Ishikawa (cell line): Measurements from ENCODE around the gene MED15.

Source experiments
- CEBPB ChIP-seq: IDR thresholded peaks from 2 replicates; pipeline ENCODE4 v1.6.1; 2012
- CREB1 ChIP-seq: IDR thresholded peaks from 2 replicates; pipeline ENCODE4 v1.6.1; 2012; ENCODE audit warnings: low read depth
- EGR1 ChIP-seq: IDR thresholded peaks from 2 replicates; pipeline ENCODE4 v1.6.1; 2012
- EP300 ChIP-seq: IDR thresholded peaks from 2 replicates; pipeline ENCODE4 v1.6.1; 2012; ENCODE audit warnings: borderline replicate concordance
- FOXM1 ChIP-seq: IDR thresholded peaks from 2 replicates; pipeline ENCODE4 v1.6.1; 2012; ENCODE audit warnings: low read depth, borderline replicate concordance
- NFIC ChIP-seq: IDR thresholded peaks from 2 replicates; pipeline ENCODE4 v1.6.1; 2012
- RAD21 ChIP-seq: IDR thresholded peaks from 2 replicates; pipeline ENCODE4 v1.6.1; 2012; ENCODE audit warnings: low read depth
- TAF1 ChIP-seq: IDR thresholded peaks from 2 replicates; pipeline ENCODE4 v1.6.1; 2012; ENCODE audit warnings: low read depth, mild to moderate bottlenecking
- TCF12 ChIP-seq: IDR thresholded peaks from 2 replicates; pipeline ENCODE4 v1.6.1; 2012; ENCODE audit warnings: low read depth
- TEAD4 ChIP-seq: IDR thresholded peaks from 2 replicates; pipeline ENCODE4 v1.6.1; 2012
- YY1 ChIP-seq: IDR thresholded peaks from 2 replicates; pipeline ENCODE4 v1.6.1; 2012; ENCODE audit warnings: low read depth
- ZBTB7A ChIP-seq: IDR thresholded peaks from 2 replicates; pipeline ENCODE4 v1.6.1; 2012; ENCODE audit warnings: low read depth
- TF ChIP-seq, protein P1 (sequence below): IDR thresholded peaks from 2 replicates; pipeline ENCODE4 v1.6.1; 2012; ENCODE audit warnings: low read depth, mild to moderate bottlenecking
- TF ChIP-seq, protein P2 (sequence below): IDR thresholded peaks from 2 replicates; pipeline ENCODE4 v1.6.1; 2012
- TF ChIP-seq, protein P3 (sequence below): IDR thresholded peaks from 2 replicates; pipeline ENCODE4 v1.6.1; 2012

Gene MED15, protein sequence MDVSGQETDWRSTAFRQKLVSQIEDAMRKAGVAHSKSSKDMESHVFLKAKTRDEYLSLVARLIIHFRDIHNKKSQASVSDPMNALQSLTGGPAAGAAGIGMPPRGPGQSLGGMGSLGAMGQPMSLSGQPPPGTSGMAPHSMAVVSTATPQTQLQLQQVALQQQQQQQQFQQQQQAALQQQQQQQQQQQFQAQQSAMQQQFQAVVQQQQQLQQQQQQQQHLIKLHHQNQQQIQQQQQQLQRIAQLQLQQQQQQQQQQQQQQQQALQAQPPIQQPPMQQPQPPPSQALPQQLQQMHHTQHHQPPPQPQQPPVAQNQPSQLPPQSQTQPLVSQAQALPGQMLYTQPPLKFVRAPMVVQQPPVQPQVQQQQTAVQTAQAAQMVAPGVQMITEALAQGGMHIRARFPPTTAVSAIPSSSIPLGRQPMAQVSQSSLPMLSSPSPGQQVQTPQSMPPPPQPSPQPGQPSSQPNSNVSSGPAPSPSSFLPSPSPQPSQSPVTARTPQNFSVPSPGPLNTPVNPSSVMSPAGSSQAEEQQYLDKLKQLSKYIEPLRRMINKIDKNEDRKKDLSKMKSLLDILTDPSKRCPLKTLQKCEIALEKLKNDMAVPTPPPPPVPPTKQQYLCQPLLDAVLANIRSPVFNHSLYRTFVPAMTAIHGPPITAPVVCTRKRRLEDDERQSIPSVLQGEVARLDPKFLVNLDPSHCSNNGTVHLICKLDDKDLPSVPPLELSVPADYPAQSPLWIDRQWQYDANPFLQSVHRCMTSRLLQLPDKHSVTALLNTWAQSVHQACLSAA

DNA sequence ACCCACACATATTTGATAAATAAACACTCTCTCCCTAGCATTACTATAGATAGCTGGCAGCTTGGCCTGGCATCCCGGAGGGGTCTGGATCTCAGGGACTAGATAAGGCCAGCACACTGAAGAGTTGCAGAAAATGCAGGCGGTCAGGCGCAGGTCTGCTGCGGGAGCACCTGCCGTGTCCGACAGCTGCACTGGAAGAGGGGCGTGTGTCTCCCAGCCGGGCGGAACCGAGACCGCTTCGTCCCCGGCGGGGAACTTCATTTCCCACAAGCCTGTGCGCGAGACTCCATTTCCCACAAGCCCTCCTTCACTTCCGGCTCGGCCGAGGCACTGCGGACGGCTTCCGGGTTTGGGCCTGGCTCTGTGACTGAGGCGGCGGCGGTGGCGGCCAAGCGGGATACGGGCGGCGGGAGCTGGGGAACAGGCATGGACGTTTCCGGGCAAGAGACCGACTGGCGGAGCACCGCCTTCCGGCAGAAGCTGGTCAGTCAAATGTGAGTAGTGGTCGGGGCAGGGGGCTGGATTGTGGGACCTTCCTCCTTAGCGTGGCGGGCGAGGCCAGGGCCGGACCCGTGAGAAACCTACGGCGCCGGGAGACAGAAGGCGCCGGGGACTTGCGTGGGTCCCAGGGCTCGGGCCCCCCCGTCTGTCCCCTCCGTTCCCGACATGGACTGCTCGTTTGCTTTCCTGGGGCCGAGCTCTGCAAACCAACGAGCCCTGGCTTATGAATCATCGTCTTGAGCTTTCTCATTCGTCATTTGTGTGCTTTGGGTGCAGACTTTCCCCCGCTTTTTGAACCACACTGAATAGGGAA lies at the start of gene MED15:
MED15 (plus strand) TSS at position 358 of the 814 bp plus-strand sequence; CDS start at position 427, 69 bp downstream.
- TF ChIP-seq, protein P1, sequence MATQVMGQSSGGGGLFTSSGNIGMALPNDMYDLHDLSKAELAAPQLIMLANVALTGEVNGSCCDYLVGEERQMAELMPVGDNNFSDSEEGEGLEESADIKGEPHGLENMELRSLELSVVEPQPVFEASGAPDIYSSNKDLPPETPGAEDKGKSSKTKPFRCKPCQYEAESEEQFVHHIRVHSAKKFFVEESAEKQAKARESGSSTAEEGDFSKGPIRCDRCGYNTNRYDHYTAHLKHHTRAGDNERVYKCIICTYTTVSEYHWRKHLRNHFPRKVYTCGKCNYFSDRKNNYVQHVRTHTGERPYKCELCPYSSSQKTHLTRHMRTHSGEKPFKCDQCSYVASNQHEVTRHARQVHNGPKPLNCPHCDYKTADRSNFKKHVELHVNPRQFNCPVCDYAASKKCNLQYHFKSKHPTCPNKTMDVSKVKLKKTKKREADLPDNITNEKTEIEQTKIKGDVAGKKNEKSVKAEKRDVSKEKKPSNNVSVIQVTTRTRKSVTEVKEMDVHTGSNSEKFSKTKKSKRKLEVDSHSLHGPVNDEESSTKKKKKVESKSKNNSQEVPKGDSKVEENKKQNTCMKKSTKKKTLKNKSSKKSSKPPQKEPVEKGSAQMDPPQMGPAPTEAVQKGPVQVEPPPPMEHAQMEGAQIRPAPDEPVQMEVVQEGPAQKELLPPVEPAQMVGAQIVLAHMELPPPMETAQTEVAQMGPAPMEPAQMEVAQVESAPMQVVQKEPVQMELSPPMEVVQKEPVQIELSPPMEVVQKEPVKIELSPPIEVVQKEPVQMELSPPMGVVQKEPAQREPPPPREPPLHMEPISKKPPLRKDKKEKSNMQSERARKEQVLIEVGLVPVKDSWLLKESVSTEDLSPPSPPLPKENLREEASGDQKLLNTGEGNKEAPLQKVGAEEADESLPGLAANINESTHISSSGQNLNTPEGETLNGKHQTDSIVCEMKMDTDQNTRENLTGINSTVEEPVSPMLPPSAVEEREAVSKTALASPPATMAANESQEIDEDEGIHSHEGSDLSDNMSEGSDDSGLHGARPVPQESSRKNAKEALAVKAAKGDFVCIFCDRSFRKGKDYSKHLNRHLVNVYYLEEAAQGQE = no peak
- TF ChIP-seq TAF1 = peak; percentile 91
- TF ChIP-seq ZBTB7A = peak; percentile 45; the same call in 1 of the 2 replicates
- peak; percentile 52; the same call in 1 of the 2 replicates for TF ChIP-seq TCF12
- TF ChIP-seq YY1 = peak; percentile 84
- peak; percentile 29 for TF ChIP-seq NFIC
- TF ChIP-seq RAD21 = no peak
- TF ChIP-seq CREB1 = no peak
- no peak for TF ChIP-seq EGR1
- TF ChIP-seq CEBPB = no peak
- TF ChIP-seq, protein P2, sequence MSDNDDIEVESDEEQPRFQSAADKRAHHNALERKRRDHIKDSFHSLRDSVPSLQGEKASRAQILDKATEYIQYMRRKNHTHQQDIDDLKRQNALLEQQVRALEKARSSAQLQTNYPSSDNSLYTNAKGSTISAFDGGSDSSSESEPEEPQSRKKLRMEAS = 0 out of 2 replicates have a peak, but pooled peaks have one; percentile 52
- peak; percentile 45; the same call in 1 of the 2 replicates for TF ChIP-seq EP300
- TF ChIP-seq FOXM1 = no peak
- no peak; the same call in 1 of the 2 replicates for TF ChIP-seq TEAD4
- TF ChIP-seq, protein P3, sequence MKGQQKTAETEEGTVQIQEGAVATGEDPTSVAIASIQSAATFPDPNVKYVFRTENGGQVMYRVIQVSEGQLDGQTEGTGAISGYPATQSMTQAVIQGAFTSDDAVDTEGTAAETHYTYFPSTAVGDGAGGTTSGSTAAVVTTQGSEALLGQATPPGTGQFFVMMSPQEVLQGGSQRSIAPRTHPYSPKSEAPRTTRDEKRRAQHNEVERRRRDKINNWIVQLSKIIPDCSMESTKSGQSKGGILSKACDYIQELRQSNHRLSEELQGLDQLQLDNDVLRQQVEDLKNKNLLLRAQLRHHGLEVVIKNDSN = peak; percentile 16; the same call in 1 of the 2 replicates

DNA sequence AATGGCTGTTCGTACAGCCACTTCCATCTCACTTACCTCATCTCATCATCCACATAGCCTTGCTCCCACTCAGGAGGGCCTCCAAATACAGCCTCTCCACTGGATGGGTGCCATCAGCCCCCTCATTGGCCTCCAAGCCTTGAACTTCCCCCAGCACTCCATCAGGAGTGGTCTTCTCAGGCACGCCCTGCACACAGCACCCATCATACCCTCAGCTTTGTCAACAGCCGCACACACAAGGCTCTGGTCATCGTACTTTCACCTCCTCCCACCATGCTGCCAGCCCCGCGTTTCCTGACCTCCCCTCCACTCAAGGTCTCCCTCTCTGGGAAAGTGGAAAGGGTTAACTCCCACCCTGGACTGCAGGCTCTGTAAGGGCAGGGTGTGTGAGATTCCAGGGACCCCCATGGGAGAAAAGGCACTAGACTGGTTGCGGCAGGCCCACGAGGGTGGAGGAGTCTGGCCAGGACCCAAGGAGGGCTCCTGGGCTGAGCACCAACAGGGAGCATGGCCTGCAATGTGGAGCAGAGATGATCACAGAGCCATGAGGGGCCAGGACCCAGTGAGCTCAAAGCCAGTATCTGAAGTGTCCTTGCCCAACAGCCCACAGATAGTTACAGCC lies 48.8 kb upstream of the MED15 start:
- TF ChIP-seq ZBTB7A (no peak), FOXM1 (no peak), CEBPB (no peak), YY1 (no peak), CREB1 (no peak), EP300 (no peak), TCF12 (no peak), EGR1 (no peak), TEAD4 (no peak), RAD21 (no peak), TAF1 (no peak), NFIC (no peak)
- TF ChIP-seq, protein P1 = no peak
- TF ChIP-seq, protein P2 = no peak
- TF ChIP-seq, protein P3 = no peak

DNA sequence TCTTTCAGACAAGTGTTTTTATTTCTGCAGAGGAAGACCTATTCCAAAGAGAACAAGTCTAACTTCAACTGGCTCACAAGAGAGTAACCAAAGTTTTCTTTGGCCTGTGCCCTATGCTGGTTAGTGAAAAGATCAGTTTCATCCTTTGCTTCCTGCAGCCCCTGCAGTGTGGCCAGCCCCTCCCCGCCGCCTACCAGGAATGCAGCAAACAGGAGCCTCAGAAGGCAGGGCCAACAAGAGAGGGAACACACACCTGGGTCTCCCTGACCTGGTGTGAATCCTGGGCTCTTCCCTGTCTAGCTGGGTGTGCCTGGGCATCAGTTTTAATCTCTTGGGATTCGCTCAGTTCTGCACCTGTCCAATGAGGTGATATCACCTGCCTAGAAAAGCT lies 48.3 kb upstream of the MED15 start:
- TF ChIP-seq NFIC = no peak
- no peak for TF ChIP-seq TEAD4
- no peak for TF ChIP-seq FOXM1
- no peak for TF ChIP-seq RAD21
- no peak for TF ChIP-seq EGR1
- no peak for TF ChIP-seq CEBPB
- TF ChIP-seq, protein P1 = no peak
- TF ChIP-seq CREB1 = no peak
- TF ChIP-seq EP300 = no peak
